Thoracic aorta endothelial cell (primary cell): ENCODE data around the gene CUEDC1. TPM values are rescaled to one million over a fixed set of nuclear protein-coding genes. Genes with fewer than 3 reads are reported as not detected.

Experiments used
- small RNA-seq: library from RNA; depleted of rRNA; stranded (forward); fragments of <200 nt; gene quantifications from one replicate; pipeline ENCODE3, GENCODE V24; 2012
- total RNA-seq: library from RNA; depleted of rRNA; stranded (reverse); fragments of >200 nt; gene quantifications from 2 replicates; pipeline ENCODE4 v1.2.3, GENCODE V29; 2012

The CUEDC1 gene
- total RNA-seq, result 12.1 and 12.5 TPM in 2 replicates

GRCh38 chr17:57955183-57955931 lies at the start of gene CUEDC1:
Gene CUEDC1, minus strand, starts transcription at chr17:57955412. Its CDS starts 69,848 bp downstream, at chr17:57885564.

GRCh38 chr17:57987581-57988300 lies 32.5 kb upstream of the CUEDC1 start, which contains the start of gene VEZF1:
Gene VEZF1, minus strand, starts transcription at chr17:57988254. Its CDS starts 143 bp downstream, at chr17:57988111.

GRCh38 chr17:57849874-57850754 lies 105.1 kb downstream of the CUEDC1 start, which contains the start of gene MRPS23:
Gene MRPS23, minus strand, starts transcription at chr17:57850044. Its CDS starts 34 bp downstream, at chr17:57850010.

Small RNA genes within 50 kb of the gene (small RNA-seq; reads per million reads assigned to genes)
- not detected for gene AC015813.4

Other genes starting within 250 kb of the CUEDC1 start
- gene CCDC182, start 210.1 kb downstream of the CUEDC1 start, total RNA-seq, result not detected in 2 replicates
- gene MRPS23, start 105.4 kb downstream of the CUEDC1 start, total RNA-seq, result 22.7 and 34.5 TPM in 2 replicates
- 42.3 and 69.2 TPM in 2 replicates for gene VEZF1, start 32.8 kb upstream of the CUEDC1 start, total RNA-seq
- gene SRSF1, start 51.8 kb upstream of the CUEDC1 start, total RNA-seq, result 524 and 537 TPM in 2 replicates
- gene DYNLL2, start 128.0 kb upstream of the CUEDC1 start, total RNA-seq, result 12.9 and 14.9 TPM in 2 replicates
- not detected in 2 replicates for gene OR4D1, start 193.0 kb upstream of the CUEDC1 start, total RNA-seq
- gene OR4D2, start 211.6 kb upstream of the CUEDC1 start, total RNA-seq, result not detected in 2 replicates
- not detected in 2 replicates for gene EPX, start 237.3 kb upstream of the CUEDC1 start, total RNA-seq